ENCODE measurements around the gene PRKCD. TPM values are rescaled to one million over a fixed set of nuclear protein-coding genes. Genes with fewer than 3 reads are reported as not detected.

Gene PRKCD
- total RNA-seq, 2 donors from 2014 or later, result 11.1 to 14.8 TPM

- Histone ChIP-seq H3K27ac (peak overlapping the region; percentile 22 to 53), H3K4me1 (peaks cover 0 to 58% of the 10 kb centered on the region in 2 donors)
- DNase-seq (ENCODE audit: low spot score), result no peak
Observed at GRCh38 chr3:53238051-53238850, 77.2 kb downstream of the PRKCD start.

DNA sequence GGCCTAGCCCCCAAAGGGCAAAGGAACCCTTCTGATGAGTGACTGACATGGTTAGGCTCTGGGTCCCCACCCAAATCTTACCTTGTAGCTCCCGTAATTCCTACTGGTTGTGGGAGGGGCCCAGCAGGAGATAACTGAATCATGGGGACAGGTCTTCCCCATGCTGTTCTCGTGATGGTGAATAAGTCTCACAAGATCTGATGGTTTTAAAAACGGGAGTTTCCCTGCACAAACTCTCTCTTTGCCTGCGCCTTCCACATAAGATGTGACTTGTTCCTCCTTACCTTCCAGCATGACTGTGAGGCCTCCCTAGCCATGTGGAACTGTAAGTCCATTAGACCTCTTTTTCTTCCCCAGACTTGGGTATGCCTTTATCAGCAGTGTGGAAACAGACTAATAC lies 77.9 kb downstream of the PRKCD start:
- peaks cover 66% of the 10 kb centered on the region for H3K36me3 ChIP-seq

More at GRCh38 chr3:53238051-53238850, 77.2 kb downstream of the PRKCD start:
- TF ChIP-seq CTCF (IDR thresholded peaks at IDR 0.05), result no peak
- peaks cover 72% of the 10 kb centered on the region for H3K36me3 ChIP-seq
- H3K27me3 ChIP-seq, result no peaks in the 10 kb centered on the region
- H3K9me3 ChIP-seq, result no peaks in the 10 kb centered on the region
- no peak overlapping the region for H3K4me3 ChIP-seq

GRCh38 chr3:53239800-53240199 lies 78.8 kb downstream of the PRKCD start:
- peaks cover 0 to 73% of the 10 kb centered on the region in 2 donors for H3K4me1 ChIP-seq
- peaks cover 57% of the 10 kb centered on the region for H3K36me3 ChIP-seq
- H3K27ac ChIP-seq, result peak overlapping the region in 1 of 2 donors; percentile 18
- no peak for DNase-seq (ENCODE audit: low spot score)
- H3K27me3 ChIP-seq, result no peaks in the 10 kb centered on the region
- H3K9me3 ChIP-seq, result no peaks in the 10 kb centered on the region
- H3K4me3 ChIP-seq, result no peak overlapping the region
- TF ChIP-seq CTCF (IDR thresholded peaks at IDR 0.05), result no peak

More for the DNA sequence above, 77.9 kb downstream of the PRKCD start:
- Histone ChIP-seq H3K9me3 (no peaks in the 10 kb centered on the region), H3K4me1 (peaks cover 0 to 64% of the 10 kb centered on the region in 2 donors), H3K27me3 (no peaks in the 10 kb centered on the region), H3K27ac (peak overlapping the region; percentile 22 to 53), H3K4me3 (no peak overlapping the region)
- DNase-seq (ENCODE audit: low spot score), result no peak
- no peak for TF ChIP-seq CTCF (IDR thresholded peaks at IDR 0.05)

- Histone ChIP-seq H3K36me3 (peaks cover 53% of the 10 kb centered on the region), H3K9me3 (no peaks in the 10 kb centered on the region), H3K4me3 (no peak overlapping the region), H3K27ac (peak overlapping the region; percentile 54 to 58), H3K27me3 (no peaks in the 10 kb centered on the region), H3K4me1 (peaks cover 0 to 66% of the 10 kb centered on the region in 2 donors)
- TF ChIP-seq CTCF (IDR thresholded peaks at IDR 0.05), result no peak
- no peak for DNase-seq (ENCODE audit: low spot score)
Observed at GRCh38 chr3:53240989-53241972, 80.3 kb downstream of the PRKCD start.

DNA sequence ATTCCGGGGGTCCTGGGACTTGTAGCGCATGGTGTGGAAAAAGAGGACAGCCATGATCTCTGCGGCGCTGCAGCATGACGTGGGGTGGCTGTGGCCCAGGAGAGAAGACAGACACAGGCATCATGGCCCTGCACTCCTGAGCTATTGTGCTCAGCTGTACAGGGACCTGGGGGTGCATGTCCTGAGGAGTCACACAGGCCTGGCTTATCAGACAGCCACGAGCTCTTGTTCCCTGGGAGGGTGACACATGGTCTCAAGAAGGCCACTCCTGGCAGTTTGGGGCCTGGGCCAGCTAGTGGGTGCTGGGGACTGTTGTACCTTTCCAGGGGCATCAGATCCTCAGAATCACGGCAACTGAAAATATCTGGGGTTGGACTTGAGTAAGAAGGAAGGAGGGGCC lies 81.1 kb downstream of the PRKCD start:
- H3K27me3 ChIP-seq, result no peaks in the 10 kb centered on the region
- peak overlapping the region; percentile 54 to 58 for H3K27ac ChIP-seq

More for the DNA sequence above, 81.1 kb downstream of the PRKCD start:
- no peak for TF ChIP-seq CTCF (IDR thresholded peaks at IDR 0.05)
- Histone ChIP-seq H3K9me3 (no peaks in the 10 kb centered on the region), H3K36me3 (peaks cover 55% of the 10 kb centered on the region), H3K4me3 (no peak overlapping the region), H3K4me1 (peaks cover 0 to 57% of the 10 kb centered on the region in 2 donors)
- no peak for DNase-seq (ENCODE audit: low spot score)

Other genes with a start within 250 kb of the PRKCD start
- 10 to 100 TPM; 16.7 to 17.4 TPM for gene SFMBT1, start 115.1 kb upstream of the PRKCD start, total RNA-seq
- gene RFT1, start 30.8 kb upstream of the PRKCD start, total RNA-seq, result 1 to 10 TPM; 6.2 to 6.8 TPM
- gene TKT, start 94.8 kb downstream of the PRKCD start, total RNA-seq, result 10 to 100 TPM; 48.8 to 62.8 TPM
- gene DCP1A, start 186.3 kb downstream of the PRKCD start, total RNA-seq, result 10 to 100 TPM; 17.8 to 18.8 TPM